Uterus (tissue), 4 donors: Measurements from ENCODE around the gene PPARG. TPM values are rescaled to one million over a fixed set of nuclear protein-coding genes. Genes with fewer than 3 reads are reported as not detected.
A peak's percentile ranks its signal among the peaks of the same experiment; 100 is the strongest.

Experiments
- DNase-seq, 2 donors: peaks; one replicate each; pipeline ENCODE4 v3.0.0-alpha.2; 2019 to 2020
- H3K27ac ChIP-seq, 2 donors: fragments of 200-600 bp; sonication (generic); 1 replicate in 1 of 2; 2 replicates in 1 of 2; pipeline ENCODE4 v1.5.1; 2016 to 2018
- H3K27me3 ChIP-seq, 2 donors: fragments of 200-600 bp; sonication (generic); one replicate each; pipeline ENCODE4 v1.5.1; 2018 to 2019; ENCODE audit warnings: control low read depth in 1 of 2
- H3K36me3 ChIP-seq, 2 donors: fragments of 200-600 bp; sonication (generic); one replicate each; pipeline ENCODE4 v1.5.1; 2019; ENCODE audit warnings: control low read depth in 1 of 2
- H3K4me1 ChIP-seq, 2 donors: fragments of 200-600 bp; sonication (generic); one replicate each; pipeline ENCODE4 v1.5.1; 2018 to 2019; ENCODE audit warnings: control low read depth in 1 of 2
- H3K4me3 ChIP-seq, 2 donors: fragments of 200-600 bp; sonication (generic); 1 replicate in 1 of 2; 2 replicates in 1 of 2; pipeline ENCODE4 v1.5.1; 2018 to 2019; ENCODE audit warnings: mild to moderate bottlenecking in 1 of 2
- H3K9me3 ChIP-seq, 2 donors: fragments of 200-600 bp; sonication (generic); one replicate each; pipeline ENCODE4 v1.5.1; 2019; ENCODE audit warnings: control low read depth in 1 of 2
- POLR2A ChIP-seq, 2 donors: fragments of 450-650 bp; IDR thresholded peaks; one replicate each; pipeline ENCODE4 v1.6.1; 2016; ENCODE audit warnings: antibody characterized with exemption in 2 of 2, mild to moderate bottlenecking in 1 of 2, moderate library complexity in 1 of 2
- intact Hi-C: fragments of 100-400 bp; cut with DNase I; formaldehyde crosslinking; loops from one replicate; pipeline ENCODE4 v1.15.1; 2023; ENCODE audit warnings: low total_unique reads
- total RNA-seq, 4 donors: library from RNA; depleted of rRNA in 3 of 4; stranded (reverse); fragments of >200 nt in 3 of 4; gene quantifications; one replicate each; pipeline versions ENCODE4 v1.1.0 to v1.2.4, GENCODE V29; 2014 to 2023
- TF ChIP-seq, protein P1 (sequence below), 4 experiments: fragments of 200-600 bp in 2 of 4; fragments of 450-650 bp in 2 of 4; sonication (generic) in 2 of 4; IDR thresholded peaks; one replicate each; pipeline ENCODE4 v1.5.1; 2016 to 2019; ENCODE audit warnings: antibody characterized with exemption in 4 of 4, mild to moderate bottlenecking in 2 of 4, moderate library complexity in 1 of 4
- donor health status: DM: yes; HTN: yes; CAD: no.

PPARG gene
- total RNA-seq, 4 donors from 2014 or later = 5.1 to 29.1 (median 12.9) TPM

GRCh38 chr3:12286927-12287726 is 1.7 kb upstream of the PPARG start:
- TF ChIP-seq, protein P1, sequence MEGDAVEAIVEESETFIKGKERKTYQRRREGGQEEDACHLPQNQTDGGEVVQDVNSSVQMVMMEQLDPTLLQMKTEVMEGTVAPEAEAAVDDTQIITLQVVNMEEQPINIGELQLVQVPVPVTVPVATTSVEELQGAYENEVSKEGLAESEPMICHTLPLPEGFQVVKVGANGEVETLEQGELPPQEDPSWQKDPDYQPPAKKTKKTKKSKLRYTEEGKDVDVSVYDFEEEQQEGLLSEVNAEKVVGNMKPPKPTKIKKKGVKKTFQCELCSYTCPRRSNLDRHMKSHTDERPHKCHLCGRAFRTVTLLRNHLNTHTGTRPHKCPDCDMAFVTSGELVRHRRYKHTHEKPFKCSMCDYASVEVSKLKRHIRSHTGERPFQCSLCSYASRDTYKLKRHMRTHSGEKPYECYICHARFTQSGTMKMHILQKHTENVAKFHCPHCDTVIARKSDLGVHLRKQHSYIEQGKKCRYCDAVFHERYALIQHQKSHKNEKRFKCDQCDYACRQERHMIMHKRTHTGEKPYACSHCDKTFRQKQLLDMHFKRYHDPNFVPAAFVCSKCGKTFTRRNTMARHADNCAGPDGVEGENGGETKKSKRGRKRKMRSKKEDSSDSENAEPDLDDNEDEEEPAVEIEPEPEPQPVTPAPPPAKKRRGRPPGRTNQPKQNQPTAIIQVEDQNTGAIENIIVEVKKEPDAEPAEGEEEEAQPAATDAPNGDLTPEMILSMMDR (IDR thresholded peaks at IDR 0.05) = peak in 1 of 4 experiments; percentile 29
- TF ChIP-seq POLR2A (IDR thresholded peaks at IDR 0.05) = peak in 1 of 2 donors; percentile 39
- intact Hi-C loops = no loop called here
- Histone ChIP-seq H3K4me3 (peak overlapping the region; percentile 42 to 75), H3K36me3 (no peaks in the 10 kb centered on the region), H3K27me3 (no peaks in the 10 kb centered on the region), H3K27ac (peak overlapping the region; percentile 77 to 86), H3K9me3 (no peaks in the 10 kb centered on the region), H3K4me1 (no peaks in the 10 kb centered on the region)
- DNase-seq = peak; percentile 30 to 48

- Histone ChIP-seq H3K9me3 (no peaks in the 10 kb centered on the region), H3K36me3 (no peaks in the 10 kb centered on the region), H3K4me3 (peak overlapping the region; percentile 75 to 80), H3K27me3 (no peaks in the 10 kb centered on the region), H3K27ac (peak overlapping the region; percentile 86), H3K4me1 (no peaks in the 10 kb centered on the region)
- TF ChIP-seq POLR2A (IDR thresholded peaks at IDR 0.05) = no peak
- TF ChIP-seq, protein P1 (IDR thresholded peaks at IDR 0.05) = no peak
- DNase-seq = peak; percentile 45 to 48
- intact Hi-C loops = no loop called here
Measured at GRCh38 chr3:12287727-12288181, 1.1 kb upstream of the PPARG start.

DNA sequence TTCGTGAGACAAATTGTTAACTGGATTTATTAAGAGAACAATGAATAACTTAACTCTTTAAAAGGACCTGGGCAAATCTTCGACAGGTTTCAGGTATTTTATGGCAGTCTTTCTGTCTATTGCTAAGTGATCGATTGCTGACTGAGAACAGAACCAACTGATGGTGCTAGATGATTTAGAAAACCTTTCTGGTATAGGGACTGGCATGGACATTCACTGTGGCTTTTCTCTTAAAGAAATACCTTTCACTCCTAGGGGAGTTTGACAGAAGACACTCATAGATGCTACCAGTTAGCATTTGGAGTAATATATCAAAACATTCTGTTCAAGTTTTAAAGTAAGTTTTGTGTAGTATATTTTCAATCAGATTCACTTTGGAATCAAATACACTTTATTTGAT is 654 bp downstream of the PPARG start:
- intact Hi-C loops = no loop called here
- Histone ChIP-seq H3K4me1 (no peaks in the 10 kb centered on the region), H3K9me3 (no peaks in the 10 kb centered on the region)

GRCh38 chr3:12292770-12293169 is 3.9 kb downstream of the PPARG start:
- no peaks in the 10 kb centered on the region for H3K4me1 ChIP-seq
- no peaks in the 10 kb centered on the region for H3K36me3 ChIP-seq
- DNase-seq = no peak
- intact Hi-C loops = no loop called here
- H3K27ac ChIP-seq = no peak overlapping the region
- TF ChIP-seq, protein P1 (IDR thresholded peaks at IDR 0.05) = no peak
- TF ChIP-seq POLR2A (IDR thresholded peaks at IDR 0.05) = no peak
- H3K9me3 ChIP-seq = no peaks in the 10 kb centered on the region
- H3K4me3 ChIP-seq = no peak overlapping the region
- no peaks in the 10 kb centered on the region for H3K27me3 ChIP-seq

More for the DNA sequence above, 654 bp downstream of the PPARG start:
- peak overlapping the region in 1 of 2 donors; percentile 75 for H3K4me3 ChIP-seq
- no peaks in the 10 kb centered on the region for H3K27me3 ChIP-seq
- peak overlapping the region; percentile 86 for H3K27ac ChIP-seq
- H3K36me3 ChIP-seq = no peaks in the 10 kb centered on the region
- no peak for DNase-seq
- TF ChIP-seq, protein P1 (IDR thresholded peaks at IDR 0.05) = no peak
- no peak for TF ChIP-seq POLR2A (IDR thresholded peaks at IDR 0.05)

- DNase-seq = no peak
- Histone ChIP-seq H3K36me3 (no peaks in the 10 kb centered on the region), H3K27ac (no peak overlapping the region), H3K4me1 (no peaks in the 10 kb centered on the region), H3K4me3 (no peak overlapping the region), H3K27me3 (no peaks in the 10 kb centered on the region), H3K9me3 (no peaks in the 10 kb centered on the region)
- TF ChIP-seq, protein P1 (IDR thresholded peaks at IDR 0.05) = no peak
- no peak for TF ChIP-seq POLR2A (IDR thresholded peaks at IDR 0.05)
- intact Hi-C loops = no loop called here
Measured at GRCh38 chr3:12294885-12295580, 6.2 kb downstream of the PPARG start.
